Vagina (tissue), 2 donors: ENCODE results near the gene FLT1. TPM values are rescaled to one million over a fixed set of nuclear protein-coding genes. Genes with fewer than 3 reads are reported as not detected.

Experiments
- DNase-seq, 2 donors: peaks; one replicate each; pipeline ENCODE4 v3.0.0-alpha.2; 2017; ENCODE audit errors: extremely low spot score in 2 of 2
- H3K27ac ChIP-seq: fragments of 200-600 bp; sonication (generic); one replicate; pipeline ENCODE4 v1.5.1; 2019
- H3K27me3 ChIP-seq: fragments of 200-600 bp; sonication (generic); one replicate; pipeline ENCODE4 v1.5.1; 2019
- H3K36me3 ChIP-seq, 2 donors: fragments of 200-600 bp; sonication (generic); one replicate each; pipeline ENCODE4 v1.5.1; 2017 to 2019
- H3K4me1 ChIP-seq: fragments of 200-600 bp; sonication (generic); one replicate; pipeline ENCODE4 v1.5.1; 2019
- H3K4me3 ChIP-seq, 2 donors: fragments of 200-600 bp; sonication (generic); 1 replicate in 1 of 2; 2 replicates in 1 of 2; pipeline ENCODE4 v1.5.1; 2016 to 2019
- H3K9me3 ChIP-seq: fragments of 200-600 bp; sonication (generic); one replicate; pipeline ENCODE4 v1.5.1; 2019
- POLR2A ChIP-seq, 2 donors: fragments of 450-650 bp; IDR thresholded peaks; one replicate each; pipeline ENCODE4 v1.6.1; 2017; ENCODE audit warnings: antibody characterized with exemption in 2 of 2, mild to moderate bottlenecking in 2 of 2, moderate library complexity in 2 of 2
- POLR2AphosphoS5 ChIP-seq, 2 donors: sonication (generic); formaldehyde crosslinking; IDR thresholded peaks; one replicate each; pipeline ENCODE4 v1.9.0; 2017; ENCODE audit warnings: antibody characterized with exemption in 2 of 2, mild to moderate bottlenecking in 2 of 2, low read depth in 1 of 2; ENCODE audit not compliant: insufficient read depth in 1 of 2
- intact Hi-C: fragments of 100-400 bp; cut with DNase I; formaldehyde crosslinking; loops from one replicate; pipeline ENCODE4 v1.15.1; 2023
- total RNA-seq: library from RNA; depleted of rRNA; stranded (reverse); fragments of >200 nt; gene quantifications from one replicate; pipeline ENCODE4 v1.2.3, GENCODE V29; 2016
- TF ChIP-seq, protein P1 (sequence below), 3 experiments: fragments of 450-650 bp in 2 of 3; fragments of 200-600 bp in 1 of 3; sonication (generic) in 1 of 3; IDR thresholded peaks; one replicate each; pipeline ENCODE4 v1.5.1; 2017 to 2019; ENCODE audit warnings: antibody characterized with exemption in 3 of 3, mild to moderate bottlenecking in 2 of 3, moderate library complexity in 2 of 3

Gene FLT1
- total RNA-seq, 1 donor from 2014 or later, result 18.9 TPM

DNA sequence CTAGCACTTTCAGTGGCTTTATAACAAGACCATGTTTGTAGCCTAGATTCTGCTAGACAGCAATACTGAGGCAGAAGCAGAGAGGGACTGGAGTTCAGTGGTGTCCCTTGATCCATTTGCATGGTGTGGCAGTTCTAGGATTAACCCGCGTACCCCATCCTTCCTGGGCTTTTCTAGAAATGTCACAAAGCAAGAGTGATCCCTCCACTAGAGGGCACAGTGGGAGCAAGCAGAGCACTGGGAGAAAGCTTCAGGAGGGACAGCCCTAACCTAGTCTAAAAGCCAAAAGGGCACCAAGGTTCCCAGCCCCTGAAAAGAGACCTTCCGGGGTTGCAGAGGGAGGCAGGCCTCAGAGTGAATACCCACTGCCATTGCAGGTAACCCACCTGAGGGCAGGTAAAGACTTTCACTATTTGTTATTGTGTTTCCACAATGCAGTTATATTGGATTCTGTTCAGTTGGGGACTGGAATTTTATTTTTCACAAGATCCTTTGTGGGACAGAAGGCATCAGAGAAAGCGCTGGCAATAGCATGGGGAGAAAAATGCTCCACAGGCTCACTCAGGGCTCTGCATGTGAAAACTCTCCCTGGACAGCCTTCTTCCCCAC lies 170.6 kb downstream of the FLT1 start:
- no peaks in the 10 kb centered on the region for H3K9me3 ChIP-seq
- intact Hi-C loops, result no loop called here
- TF ChIP-seq POLR2AphosphoS5 (IDR thresholded peaks at IDR 0.05; ENCODE audit: insufficient read depth in 1 of 2, low read depth in 1 of 2), result no peak
- TF ChIP-seq POLR2A (IDR thresholded peaks at IDR 0.05), result no peak
- TF ChIP-seq, protein P1, sequence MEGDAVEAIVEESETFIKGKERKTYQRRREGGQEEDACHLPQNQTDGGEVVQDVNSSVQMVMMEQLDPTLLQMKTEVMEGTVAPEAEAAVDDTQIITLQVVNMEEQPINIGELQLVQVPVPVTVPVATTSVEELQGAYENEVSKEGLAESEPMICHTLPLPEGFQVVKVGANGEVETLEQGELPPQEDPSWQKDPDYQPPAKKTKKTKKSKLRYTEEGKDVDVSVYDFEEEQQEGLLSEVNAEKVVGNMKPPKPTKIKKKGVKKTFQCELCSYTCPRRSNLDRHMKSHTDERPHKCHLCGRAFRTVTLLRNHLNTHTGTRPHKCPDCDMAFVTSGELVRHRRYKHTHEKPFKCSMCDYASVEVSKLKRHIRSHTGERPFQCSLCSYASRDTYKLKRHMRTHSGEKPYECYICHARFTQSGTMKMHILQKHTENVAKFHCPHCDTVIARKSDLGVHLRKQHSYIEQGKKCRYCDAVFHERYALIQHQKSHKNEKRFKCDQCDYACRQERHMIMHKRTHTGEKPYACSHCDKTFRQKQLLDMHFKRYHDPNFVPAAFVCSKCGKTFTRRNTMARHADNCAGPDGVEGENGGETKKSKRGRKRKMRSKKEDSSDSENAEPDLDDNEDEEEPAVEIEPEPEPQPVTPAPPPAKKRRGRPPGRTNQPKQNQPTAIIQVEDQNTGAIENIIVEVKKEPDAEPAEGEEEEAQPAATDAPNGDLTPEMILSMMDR (IDR thresholded peaks at IDR 0.05), result peak in 2 of 3 experiments; percentile 41 to 56
- H3K4me1 ChIP-seq, result peaks cover 14% of the 10 kb centered on the region
- peak overlapping the region; percentile 19 for H3K27ac ChIP-seq
- no peak overlapping the region for H3K4me3 ChIP-seq
- H3K27me3 ChIP-seq, result no peaks in the 10 kb centered on the region
- no peak for DNase-seq
- no peaks in the 10 kb centered on the region for H3K36me3 ChIP-seq

DNA sequence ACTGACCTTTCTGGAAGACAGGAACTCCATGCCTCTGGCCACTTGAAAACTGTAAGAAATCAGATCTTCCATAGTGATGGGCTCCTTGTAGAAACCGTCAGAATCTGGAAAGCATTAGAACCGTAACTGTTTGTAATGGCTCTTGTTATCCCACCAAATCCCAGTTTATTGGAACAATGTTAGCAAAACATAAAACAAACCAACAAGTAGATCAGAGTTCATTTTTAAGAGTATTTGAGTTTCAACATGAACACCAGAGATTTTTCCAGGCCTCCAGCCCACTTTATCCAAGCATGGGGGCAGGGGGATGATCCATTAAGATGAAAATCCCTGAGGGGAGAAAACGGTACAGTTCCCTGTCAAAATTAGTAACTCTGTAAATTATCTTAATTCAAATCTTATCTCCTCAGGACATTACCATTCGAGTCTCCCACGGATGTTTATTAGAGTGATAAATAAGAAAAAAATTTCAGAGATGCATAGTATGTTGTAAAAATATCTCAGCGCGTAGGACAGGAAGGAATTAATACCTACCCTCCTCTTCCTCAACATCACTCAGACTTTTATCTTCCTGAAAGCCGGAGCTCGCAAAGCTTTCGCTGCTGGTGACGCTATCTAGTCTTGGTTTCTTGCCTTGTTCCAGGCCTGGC lies 172.5 kb downstream of the FLT1 start:
- H3K27ac ChIP-seq, result no peak overlapping the region
- H3K36me3 ChIP-seq, result no peaks in the 10 kb centered on the region
- TF ChIP-seq, protein P1 (IDR thresholded peaks at IDR 0.05), result no peak
- TF ChIP-seq POLR2A (IDR thresholded peaks at IDR 0.05), result no peak
- no peak for TF ChIP-seq POLR2AphosphoS5 (IDR thresholded peaks at IDR 0.05; ENCODE audit: insufficient read depth in 1 of 2, low read depth in 1 of 2)
- no peak overlapping the region for H3K4me3 ChIP-seq
- no peaks in the 10 kb centered on the region for H3K9me3 ChIP-seq
- peaks cover 14% of the 10 kb centered on the region for H3K4me1 ChIP-seq
- no peaks in the 10 kb centered on the region for H3K27me3 ChIP-seq
- DNase-seq, result no peak
- intact Hi-C loops, result no loop called here

DNA sequence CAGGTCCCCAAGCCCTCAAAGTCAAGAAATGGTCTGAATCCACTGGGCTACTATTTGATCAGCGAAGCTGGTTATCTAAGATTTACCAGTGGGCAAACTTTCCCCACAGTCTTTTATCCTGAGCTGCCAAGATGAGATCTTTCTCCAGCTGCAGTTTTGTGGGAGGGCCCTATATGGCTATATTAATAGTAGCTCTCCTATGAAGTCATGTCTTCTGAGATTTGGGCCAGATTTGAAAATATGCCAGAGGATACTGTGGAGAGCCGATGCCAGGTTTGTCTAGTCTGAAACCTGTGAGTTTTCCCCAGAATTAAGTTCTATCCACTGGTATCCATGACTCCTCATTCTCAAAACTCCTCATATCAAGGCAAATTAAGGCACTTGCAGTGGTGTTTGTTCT lies 173.2 kb downstream of the FLT1 start:
- Histone ChIP-seq H3K36me3 (no peaks in the 10 kb centered on the region), H3K4me1 (peaks cover 14% of the 10 kb centered on the region), H3K9me3 (no peaks in the 10 kb centered on the region), H3K4me3 (no peak overlapping the region), H3K27ac (no peak overlapping the region), H3K27me3 (no peaks in the 10 kb centered on the region)
- no peak for DNase-seq
- intact Hi-C loops, result no loop called here
- TF ChIP-seq, protein P1 (IDR thresholded peaks at IDR 0.05), result no peak
- no peak for TF ChIP-seq POLR2A (IDR thresholded peaks at IDR 0.05)
- TF ChIP-seq POLR2AphosphoS5 (IDR thresholded peaks at IDR 0.05; ENCODE audit: insufficient read depth in 1 of 2, low read depth in 1 of 2), result no peak

DNA sequence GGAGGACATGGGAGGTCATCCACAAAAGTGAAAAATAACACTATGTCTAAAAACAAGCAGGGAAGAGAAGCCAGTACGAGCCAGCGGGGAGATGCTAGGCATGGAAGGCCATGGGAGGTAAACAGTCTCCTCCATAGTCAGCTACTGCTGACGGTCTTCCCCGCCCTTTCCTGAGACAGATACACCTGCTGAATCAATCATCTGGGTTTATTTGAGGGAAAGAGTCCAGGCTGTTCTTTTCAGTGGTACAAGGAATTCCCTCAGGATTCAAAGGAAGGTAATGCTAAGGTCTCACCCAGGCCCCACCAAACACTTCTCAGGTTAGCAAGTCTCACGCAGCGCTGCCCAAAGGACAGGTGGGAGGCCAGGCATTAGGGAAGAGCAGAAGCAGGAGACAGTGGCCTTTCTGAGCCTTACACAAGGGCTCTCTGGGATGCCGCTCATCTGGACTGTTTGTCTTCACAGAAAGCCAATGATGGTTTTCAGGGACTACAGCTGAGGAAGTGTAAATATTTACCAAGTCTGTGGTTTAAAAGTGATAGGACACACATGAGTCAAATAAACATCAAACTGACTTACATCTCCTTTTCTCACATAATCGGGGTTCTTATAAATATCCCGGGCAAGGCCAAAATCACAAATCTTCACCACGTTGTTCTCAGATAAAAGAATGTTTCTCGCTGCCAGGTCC lies 173.9 kb downstream of the FLT1 start:
- H3K4me1 ChIP-seq, result peaks cover 14% of the 10 kb centered on the region
- no peak for TF ChIP-seq POLR2AphosphoS5 (IDR thresholded peaks at IDR 0.05; ENCODE audit: insufficient read depth in 1 of 2, low read depth in 1 of 2)
- TF ChIP-seq POLR2A (IDR thresholded peaks at IDR 0.05), result no peak
- TF ChIP-seq, protein P1 (IDR thresholded peaks at IDR 0.05), result no peak
- no peaks in the 10 kb centered on the region for H3K36me3 ChIP-seq
- H3K9me3 ChIP-seq, result no peaks in the 10 kb centered on the region
- H3K27ac ChIP-seq, result no peak overlapping the region
- intact Hi-C loops, result no loop called here
- no peaks in the 10 kb centered on the region for H3K27me3 ChIP-seq
- no peak overlapping the region for H3K4me3 ChIP-seq
- no peak for DNase-seq

DNA sequence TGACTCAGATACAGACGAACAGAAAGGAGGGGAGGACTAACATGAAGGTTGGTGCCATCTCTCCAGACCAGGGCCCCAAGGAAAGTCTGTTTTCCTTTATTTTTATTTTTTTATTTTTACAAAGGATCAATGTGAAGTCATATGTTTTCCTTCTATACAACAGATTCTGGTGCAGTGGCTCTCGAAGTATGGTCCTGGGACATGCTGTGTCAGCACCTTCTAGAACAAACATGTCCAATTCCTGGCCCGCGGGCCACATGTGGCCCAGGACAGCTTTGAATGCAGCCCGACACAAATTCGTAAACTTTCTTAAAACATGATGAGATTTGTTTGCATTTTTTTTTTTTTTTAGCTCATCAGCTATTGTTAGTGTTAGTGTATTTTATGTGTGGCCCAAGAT lies 174.7 kb downstream of the FLT1 start:
- H3K27ac ChIP-seq, result no peak overlapping the region
- H3K4me3 ChIP-seq, result no peak overlapping the region
- H3K9me3 ChIP-seq, result no peaks in the 10 kb centered on the region
- DNase-seq, result no peak
- H3K36me3 ChIP-seq, result no peaks in the 10 kb centered on the region
- H3K4me1 ChIP-seq, result peaks cover 14% of the 10 kb centered on the region
- TF ChIP-seq, protein P1 (IDR thresholded peaks at IDR 0.05), result no peak
- TF ChIP-seq POLR2A (IDR thresholded peaks at IDR 0.05), result no peak
- no peak for TF ChIP-seq POLR2AphosphoS5 (IDR thresholded peaks at IDR 0.05; ENCODE audit: insufficient read depth in 1 of 2, low read depth in 1 of 2)
- no peaks in the 10 kb centered on the region for H3K27me3 ChIP-seq
- intact Hi-C loops, result no loop called here
